HL-60 (cell line): ENCODE data around the gene IQCH.

Experiments
- POLR2AphosphoS5 ChIP-seq: IDR thresholded peaks from 2 replicates; pipeline ENCODE4 v1.6.1; 2012; ENCODE audit warnings: low read depth
- SPI1 ChIP-seq: IDR thresholded peaks from 2 replicates; pipeline ENCODE4 v1.6.1; 2012; ENCODE audit warnings: low read depth, mild to moderate bottlenecking, borderline replicate concordance
- TF ChIP-seq, protein P1 (sequence below): IDR thresholded peaks from one replicate; pipeline ENCODE4 v1.5.1; 2011; ENCODE audit warnings: low read length, control low read depth, inconsistent platforms; ENCODE audit not compliant: insufficient read depth

DNA sequence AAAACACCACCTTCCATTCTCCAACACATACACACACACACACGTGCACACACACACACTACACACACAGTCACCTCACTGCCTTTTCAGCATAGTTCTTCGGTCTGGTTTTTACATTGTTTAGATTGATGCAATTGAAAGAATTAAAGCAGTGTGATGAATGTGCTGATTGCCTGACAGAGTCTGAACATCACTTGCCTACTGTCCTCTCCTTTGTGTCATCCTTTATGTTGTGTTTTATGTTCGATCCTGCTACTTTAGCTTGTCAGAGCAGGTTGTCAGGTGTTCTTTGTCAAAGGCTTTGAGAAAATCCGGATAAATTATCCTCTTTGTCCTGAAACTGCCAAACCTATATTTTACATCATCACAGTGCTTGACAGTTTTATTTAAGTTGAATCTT is 80.4 kb downstream of the IQCH start:
- TF ChIP-seq, protein P1, sequence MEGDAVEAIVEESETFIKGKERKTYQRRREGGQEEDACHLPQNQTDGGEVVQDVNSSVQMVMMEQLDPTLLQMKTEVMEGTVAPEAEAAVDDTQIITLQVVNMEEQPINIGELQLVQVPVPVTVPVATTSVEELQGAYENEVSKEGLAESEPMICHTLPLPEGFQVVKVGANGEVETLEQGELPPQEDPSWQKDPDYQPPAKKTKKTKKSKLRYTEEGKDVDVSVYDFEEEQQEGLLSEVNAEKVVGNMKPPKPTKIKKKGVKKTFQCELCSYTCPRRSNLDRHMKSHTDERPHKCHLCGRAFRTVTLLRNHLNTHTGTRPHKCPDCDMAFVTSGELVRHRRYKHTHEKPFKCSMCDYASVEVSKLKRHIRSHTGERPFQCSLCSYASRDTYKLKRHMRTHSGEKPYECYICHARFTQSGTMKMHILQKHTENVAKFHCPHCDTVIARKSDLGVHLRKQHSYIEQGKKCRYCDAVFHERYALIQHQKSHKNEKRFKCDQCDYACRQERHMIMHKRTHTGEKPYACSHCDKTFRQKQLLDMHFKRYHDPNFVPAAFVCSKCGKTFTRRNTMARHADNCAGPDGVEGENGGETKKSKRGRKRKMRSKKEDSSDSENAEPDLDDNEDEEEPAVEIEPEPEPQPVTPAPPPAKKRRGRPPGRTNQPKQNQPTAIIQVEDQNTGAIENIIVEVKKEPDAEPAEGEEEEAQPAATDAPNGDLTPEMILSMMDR = no peak
- TF ChIP-seq POLR2AphosphoS5 (no peak), SPI1 (no peak)
